H1 (cell line): Measurements from ENCODE around the gene CCDC169. TPM values are rescaled to one million over a fixed set of nuclear protein-coding genes. Genes with fewer than 3 reads are reported as not detected.

Source experiments
- CHD7 ChIP-seq: fragments of 300-600 bp; sonication (generic); IDR thresholded peaks from 2 replicates; pipeline ENCODE4 v1.7.1; 2012; ENCODE audit warnings: low read length, moderate library complexity, mild to moderate bottlenecking, inconsistent platforms; ENCODE audit not compliant: insufficient replicate concordance
- CREB1 ChIP-seq: IDR thresholded peaks from 2 replicates; pipeline ENCODE4 v1.6.1; 2012; ENCODE audit warnings: inconsistent platforms
- CTBP2 ChIP-seq: IDR thresholded peaks from 2 replicates; pipeline ENCODE4 v1.7.0; 2011; ENCODE audit warnings: borderline replicate concordance, mild to moderate bottlenecking, moderate library complexity, mixed read lengths, low read length; ENCODE audit not compliant: insufficient read depth, insufficient read length
- FOSL1 ChIP-seq: IDR thresholded peaks from 2 replicates; pipeline ENCODE4 v1.6.1; 2011; ENCODE audit warnings: mild to moderate bottlenecking, low read depth, low read length, moderate library complexity; ENCODE audit not compliant: insufficient read depth
- HDAC2 ChIP-seq, 2 experiments: fragments of 300-600 bp in 1 of 2; sonication (generic) in 1 of 2; IDR thresholded peaks; 2 replicates each; pipeline ENCODE4 v1.6.1; 2011 to 2012; ENCODE audit warnings: low read depth in 2 of 2, low read length in 2 of 2, mild to moderate bottlenecking in 2 of 2, moderate library complexity in 2 of 2, borderline replicate concordance in 1 of 2, inconsistent platforms in 1 of 2
- RAD21 ChIP-seq, 2 experiments: IDR thresholded peaks in 1 of 2; conservative IDR thresholded peaks in 1 of 2; 2 replicates each; pipeline ENCODE4 v1.6.1; 2011; ENCODE audit warnings: low read depth in 2 of 2, low read length in 2 of 2, improper control_type of control experiment in 1 of 2, inconsistent platforms in 1 of 2, mild to moderate bottlenecking in 1 of 2, moderate library complexity in 1 of 2
- SUZ12 ChIP-seq: fragments of 200-600 bp; sonication (generic); IDR thresholded peaks from 2 replicates; pipeline ENCODE4 v1.6.1; 2012; ENCODE audit warnings: mild to moderate bottlenecking, inconsistent platforms, low read length, moderate library complexity, mixed read lengths
- TAF7 ChIP-seq: optimal IDR thresholded peaks from 2 replicates; pipeline ENCODE3; 2011; ENCODE audit warnings: low read depth, mild to moderate bottlenecking, inconsistent platforms, low read length, moderate library complexity, borderline replicate concordance
- polyA plus RNA-seq, 7 experiments: library from polyadenylated mRNA; depleted of rRNA in 3 of 7; stranded (reverse) in 5 of 7; unstranded in 2 of 7; fragments of >200 nt in 5 of 7; fragments of 200-250 nt in 2 of 7; gene quantifications; 1 replicate in 5 of 7; 2 replicates in 1 of 7; 4 replicates in 1 of 7; pipeline versions ENCODE4 v1.2.1 to v1.2.3, GENCODE V29; 2011 to 2013; ENCODE audit warnings: missing spikeins in 2 of 7, mixed read lengths in 2 of 7
- total RNA-seq: library from RNA; stranded (reverse); fragmentation: NEBNext Ultra II Directional; extraction: Animal tissue kit (Norgen Biotek cat#: 25700); gene quantifications from 2 replicates; pipeline ENCODE4 v1.2.1, GENCODE V29; 2021

Gene CCDC169
- total and polyA plus RNA-seq, 2 of the 8 experiments (the other 6 are each of a cell fraction or from before 2014, with no cell fraction given) = 7.2 to 44.0 TPM

GRCh38 chr13:36251526-36251925 lies 46.1 kb downstream of the CCDC169 start (continued):
- TF ChIP-seq RAD21 (IDR thresholded peaks at IDR 0.05 in 1 of 2, conservative IDR thresholded peaks at IDR 0.05 in 1 of 2; ENCODE audit: low read depth in 2 of 2, low read length in 2 of 2) (no peak), CTBP2 (no peak), CREB1 (no peak), HDAC2 (IDR thresholded peaks at IDR 0.05; ENCODE audit: borderline replicate concordance in 1 of 2, low read depth in 2 of 2, low read length in 2 of 2) (no peak), FOSL1 (no peak), TAF7 (no peak), CHD7 (no peak), SUZ12 (no peak)
